ENCODE results near the gene PADI2.

The PADI2 gene

DNA sequence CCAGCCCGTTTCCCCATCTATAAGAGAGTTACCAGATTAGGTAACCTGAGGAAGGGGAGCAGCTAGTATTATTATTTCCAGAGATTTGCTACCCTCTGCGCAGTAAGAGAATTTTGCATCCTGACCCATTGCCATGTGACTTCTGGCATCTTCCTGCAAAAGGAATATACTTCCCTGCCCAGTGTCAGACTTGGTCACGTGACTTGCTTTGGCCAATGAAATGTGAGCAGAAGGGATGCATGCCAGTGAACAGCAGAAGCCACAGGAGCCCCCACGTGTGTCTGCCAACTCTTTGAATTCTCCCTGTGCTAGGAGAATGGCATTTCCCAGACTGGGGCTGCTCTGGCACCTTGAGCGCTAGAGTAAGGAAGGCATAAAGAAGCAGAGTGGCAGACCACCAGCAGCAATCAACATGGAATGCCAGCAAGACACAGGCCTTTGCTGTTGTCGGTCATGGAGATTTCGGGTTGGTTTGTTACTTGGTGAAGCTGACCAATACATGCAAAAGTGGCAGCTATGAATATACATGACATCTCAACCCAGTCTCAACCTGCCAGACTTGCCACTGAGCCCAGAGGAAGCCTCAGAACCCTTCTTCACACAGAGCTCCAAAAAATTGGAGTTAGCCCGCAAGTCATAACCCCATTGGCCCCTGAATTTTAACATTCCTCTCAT lies 39.0 kb downstream of the PADI2 start:
- no peaks in the 10 kb centered on the region for H3K27me3 ChIP-seq (replicated peaks in 2 of 5; ENCODE audit: control insufficient read depth in 4 of 5, insufficient read depth in 5 of 5, low read length in 4 of 5)
- no peak for DNase-seq
- H3K4me1 ChIP-seq (ENCODE audit: control extremely low read depth in 1 of 4, control insufficient read depth in 4 of 4, insufficient read depth in 4 of 4, low read length in 3 of 4): peaks cover 0 to 11% (median 4%) of the 10 kb centered on the region in 4 experiments
- no peaks in the 10 kb centered on the region for H3K9me3 ChIP-seq (ENCODE audit: control extremely low read depth in 1 of 5, control insufficient read depth in 4 of 5, insufficient read depth in 2 of 5, low read depth in 1 of 5, low read length in 4 of 5)
- no peaks in the 10 kb centered on the region for H3K36me3 ChIP-seq (ENCODE audit: control insufficient read depth in 4 of 4, insufficient read depth in 4 of 4, low read length in 3 of 4)
- POLR2A ChIA-PET: no interaction called here
- WGBS (ENCODE audit: insufficient coverage): 93% methylated on average over 7 of the region's 8 CpGs
- no peak overlapping the region for H3K4me3 ChIP-seq (ENCODE audit: control insufficient read depth in 1 of 7, extremely low read depth in 1 of 7, insufficient read depth in 4 of 7, low read depth in 2 of 7, low read length in 6 of 7)
- CTCF ChIA-PET: no interaction called here
- H3K27ac ChIP-seq (ENCODE audit: insufficient read depth in 1 of 2, low read depth in 1 of 2, low read length in 2 of 2, poor library complexity in 1 of 2, severe bottlenecking in 2 of 2): no peak overlapping the region

DNA sequence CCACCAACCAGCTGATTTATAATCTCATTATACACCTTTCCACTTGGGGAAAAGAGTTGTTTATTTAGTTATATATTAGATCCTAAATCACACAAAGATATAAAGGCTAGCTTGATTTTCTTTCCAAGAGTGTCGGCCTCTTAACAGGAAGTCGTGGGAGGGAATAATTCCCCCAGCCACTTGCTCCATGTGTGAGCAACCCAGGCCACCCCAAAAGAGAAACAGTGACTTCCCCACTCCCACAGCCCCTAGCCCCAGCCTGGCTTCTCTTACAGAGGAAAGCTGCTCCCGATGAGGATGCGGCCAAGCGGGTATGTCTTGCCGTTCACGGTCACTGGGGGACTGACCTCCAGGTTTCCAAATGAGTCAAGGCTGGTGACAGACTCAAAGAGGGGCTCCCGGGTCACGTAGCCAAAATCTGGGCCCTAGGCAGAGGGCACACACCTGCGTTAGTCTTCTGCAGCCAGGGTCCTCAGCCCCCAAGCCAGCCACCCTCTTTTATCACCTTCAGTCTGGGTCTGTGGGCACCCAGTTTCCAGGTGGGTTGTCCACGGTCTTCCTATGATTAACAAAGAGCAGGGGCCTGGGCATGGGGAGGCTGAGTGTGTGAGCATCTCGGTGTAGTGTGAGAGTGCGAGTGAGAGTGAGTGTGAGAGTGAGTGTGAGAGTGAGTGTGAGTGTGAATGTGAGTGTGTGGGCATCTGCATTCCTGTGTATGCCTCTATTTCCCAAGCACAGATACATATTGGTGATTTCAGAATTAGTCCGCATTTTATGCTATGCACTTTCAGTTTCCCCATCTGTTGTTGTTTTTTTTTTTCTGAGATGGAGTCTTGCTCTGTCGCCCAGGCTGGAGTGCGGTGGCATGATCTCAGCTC lies 40.0 kb downstream of the PADI2 start:
- no peak overlapping the region for H3K4me3 ChIP-seq (ENCODE audit: control insufficient read depth in 1 of 7, extremely low read depth in 1 of 7, insufficient read depth in 4 of 7, low read depth in 2 of 7, low read length in 6 of 7)
- ChIA-PET POLR2A (no interaction called here), CTCF (no interaction called here)
- H3K27ac ChIP-seq (ENCODE audit: insufficient read depth in 1 of 2, low read depth in 1 of 2, low read length in 2 of 2, poor library complexity in 1 of 2, severe bottlenecking in 2 of 2): no peak overlapping the region
- H3K36me3 ChIP-seq (ENCODE audit: control insufficient read depth in 4 of 4, insufficient read depth in 4 of 4, low read length in 3 of 4): no peaks in the 10 kb centered on the region
- H3K27me3 ChIP-seq (replicated peaks in 2 of 5; ENCODE audit: control insufficient read depth in 4 of 5, insufficient read depth in 5 of 5, low read length in 4 of 5): no peaks in the 10 kb centered on the region
- no peak for DNase-seq
- H3K4me1 ChIP-seq (ENCODE audit: control extremely low read depth in 1 of 4, control insufficient read depth in 4 of 4, insufficient read depth in 4 of 4, low read length in 3 of 4): peaks cover 0 to 2% (median 0%) of the 10 kb centered on the region in 4 experiments
- no peaks in the 10 kb centered on the region for H3K9me3 ChIP-seq (ENCODE audit: control extremely low read depth in 1 of 5, control insufficient read depth in 4 of 5, insufficient read depth in 2 of 5, low read depth in 1 of 5, low read length in 4 of 5)
- 90% methylated on average over 11 of the region's 16 CpGs for WGBS (ENCODE audit: insufficient coverage)

DNA sequence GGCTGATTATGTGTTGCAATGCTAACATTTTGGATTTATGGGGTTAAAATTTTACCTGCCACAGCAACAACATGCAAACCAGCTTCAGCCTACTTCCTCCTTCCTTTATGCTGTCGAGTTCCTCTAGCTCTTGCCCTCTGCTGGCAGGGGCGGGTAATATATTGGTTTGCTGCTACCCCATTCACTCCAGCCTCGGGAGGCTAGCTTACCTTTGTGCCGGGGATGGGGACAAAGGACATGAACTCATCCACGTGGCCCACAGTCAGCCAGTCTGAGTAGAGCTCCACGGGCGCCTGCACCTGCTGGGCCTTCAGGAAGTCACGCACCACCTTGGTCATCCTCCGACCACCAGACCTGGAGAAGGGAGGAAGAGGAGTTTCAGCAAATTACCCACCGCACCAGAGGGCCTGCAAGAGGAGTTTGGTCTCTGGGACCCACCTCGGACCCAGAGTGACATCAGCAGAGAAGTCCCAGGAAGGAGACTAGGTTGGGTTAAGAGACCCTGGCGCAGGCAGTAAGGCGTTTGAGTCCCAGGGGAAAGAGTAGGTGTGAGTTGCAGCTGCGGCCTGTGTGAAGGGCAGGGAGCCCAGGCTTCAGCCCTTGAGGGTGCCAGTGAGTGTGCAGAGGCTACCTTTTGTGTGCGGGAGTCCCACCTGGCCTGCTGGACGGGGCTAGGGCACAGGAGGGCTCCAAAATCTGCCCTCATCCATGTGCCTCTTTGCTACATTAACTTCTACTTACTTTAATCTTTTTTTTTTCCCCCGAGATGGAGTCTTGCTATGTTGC lies 43.6 kb downstream of the PADI2 start:
- peak in 2 of 3 donors; percentile 40 to 41 for DNase-seq
- Histone ChIP-seq H3K27ac (ENCODE audit: insufficient read depth in 1 of 2, low read depth in 1 of 2, low read length in 2 of 2, poor library complexity in 1 of 2, severe bottlenecking in 2 of 2) (no peak overlapping the region), H3K36me3 (ENCODE audit: control insufficient read depth in 4 of 4, insufficient read depth in 4 of 4, low read length in 3 of 4) (no peaks in the 10 kb centered on the region), H3K9me3 (ENCODE audit: control extremely low read depth in 1 of 5, control insufficient read depth in 4 of 5, insufficient read depth in 2 of 5, low read depth in 1 of 5, low read length in 4 of 5) (no peaks in the 10 kb centered on the region), H3K27me3 (replicated peaks in 2 of 5; ENCODE audit: control insufficient read depth in 4 of 5, insufficient read depth in 5 of 5, low read length in 4 of 5) (peaks cover 0 to 2% (median 0%) of the 10 kb centered on the region in 5 experiments), H3K4me1 (ENCODE audit: control extremely low read depth in 1 of 4, control insufficient read depth in 4 of 4, insufficient read depth in 4 of 4, low read length in 3 of 4) (no peaks in the 10 kb centered on the region), H3K4me3 (ENCODE audit: control insufficient read depth in 1 of 7, extremely low read depth in 1 of 7, insufficient read depth in 4 of 7, low read depth in 2 of 7, low read length in 6 of 7) (no peak overlapping the region)
- 74% methylated on average over 14 of the region's 17 CpGs for WGBS (ENCODE audit: insufficient coverage)
- POLR2A ChIA-PET: no interaction called here
- CTCF ChIA-PET: interaction anchor here (1.3 to 1.4 kb wide), 4 partner anchors 10 to 19 kb away, joined by 3 to 4 read pairs (median 4); no protein-coding TSS in a partner anchor

DNA sequence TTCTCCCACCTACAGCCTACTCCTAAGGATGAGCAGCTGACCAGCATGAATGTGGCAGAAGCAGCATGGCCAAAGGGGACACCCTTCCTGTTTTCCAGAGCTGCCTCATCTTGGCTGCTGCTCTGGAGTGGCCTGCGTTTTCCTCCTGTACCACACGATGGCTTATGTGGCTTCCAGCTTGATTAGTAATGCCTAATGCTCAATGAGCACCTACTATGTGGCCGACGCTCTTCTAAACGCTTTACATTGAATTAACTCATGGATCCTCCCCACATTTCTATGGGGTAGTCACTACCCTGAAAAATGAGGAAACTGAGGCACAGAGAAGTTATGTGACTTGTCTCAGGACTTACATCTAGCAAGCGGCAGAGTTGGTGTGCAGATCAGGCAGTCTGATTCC lies 47.5 kb downstream of the PADI2 start:
- no peak overlapping the region for H3K27ac ChIP-seq (ENCODE audit: insufficient read depth in 1 of 2, low read depth in 1 of 2, low read length in 2 of 2, poor library complexity in 1 of 2, severe bottlenecking in 2 of 2)
- CTCF ChIA-PET: interaction anchor here (1.3 kb wide), 1 partner anchor 11 kb away, joined by 3 read pairs; no protein-coding TSS in a partner anchor
- 94% methylated on average over 4 of the region's 6 CpGs for WGBS (ENCODE audit: insufficient coverage)
- no peaks in the 10 kb centered on the region for H3K36me3 ChIP-seq (ENCODE audit: control insufficient read depth in 4 of 4, insufficient read depth in 4 of 4, low read length in 3 of 4)
- DNase-seq: no peak
- H3K4me3 ChIP-seq (ENCODE audit: control insufficient read depth in 1 of 7, extremely low read depth in 1 of 7, insufficient read depth in 4 of 7, low read depth in 2 of 7, low read length in 6 of 7): no peak overlapping the region
- peaks cover 0 to 11% (median 2%) of the 10 kb centered on the region in 4 experiments for H3K4me1 ChIP-seq (ENCODE audit: control extremely low read depth in 1 of 4, control insufficient read depth in 4 of 4, insufficient read depth in 4 of 4, low read length in 3 of 4)
- peaks cover 0 to 2% (median 0%) of the 10 kb centered on the region in 5 experiments for H3K27me3 ChIP-seq (replicated peaks in 2 of 5; ENCODE audit: control insufficient read depth in 4 of 5, insufficient read depth in 5 of 5, low read length in 4 of 5)
- H3K9me3 ChIP-seq (ENCODE audit: control extremely low read depth in 1 of 5, control insufficient read depth in 4 of 5, insufficient read depth in 2 of 5, low read depth in 1 of 5, low read length in 4 of 5): no peaks in the 10 kb centered on the region
- POLR2A ChIA-PET: no interaction called here

DNA sequence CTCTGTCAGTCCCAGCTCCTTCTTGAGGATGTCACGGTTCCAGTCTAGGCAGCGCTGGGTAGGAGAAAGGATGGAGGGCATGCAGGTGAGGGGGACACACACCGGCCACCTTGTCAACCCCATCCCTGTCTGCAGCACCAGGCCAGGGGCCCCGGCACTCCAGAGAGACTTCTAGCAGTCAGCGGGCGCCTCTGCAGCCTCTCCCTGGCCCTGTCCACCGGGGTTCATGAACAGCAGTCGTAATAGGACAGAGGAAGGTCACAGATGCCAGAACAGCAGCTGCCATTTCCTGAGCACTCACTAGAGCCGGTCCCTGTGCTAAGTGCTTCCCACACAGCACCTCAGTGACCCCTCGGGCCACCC lies 49.1 kb downstream of the PADI2 start:
- WGBS (ENCODE audit: insufficient coverage): 82% methylated on average over 8 of the region's 10 CpGs
- no peak overlapping the region for H3K4me3 ChIP-seq (ENCODE audit: control insufficient read depth in 1 of 7, extremely low read depth in 1 of 7, insufficient read depth in 4 of 7, low read depth in 2 of 7, low read length in 6 of 7)
- CTCF ChIA-PET: interaction anchor here (0.8 to 1.5 kb wide), 2 partner anchors 13 to 166 kb away, joined by 3 read pairs; no protein-coding TSS in a partner anchor
- POLR2A ChIA-PET: no interaction called here
- no peak overlapping the region for H3K27ac ChIP-seq (ENCODE audit: insufficient read depth in 1 of 2, low read depth in 1 of 2, low read length in 2 of 2, poor library complexity in 1 of 2, severe bottlenecking in 2 of 2)
- H3K27me3 ChIP-seq (replicated peaks in 2 of 5; ENCODE audit: control insufficient read depth in 4 of 5, insufficient read depth in 5 of 5, low read length in 4 of 5): peaks cover 0 to 2% (median 0%) of the 10 kb centered on the region in 5 experiments
- no peaks in the 10 kb centered on the region for H3K36me3 ChIP-seq (ENCODE audit: control insufficient read depth in 4 of 4, insufficient read depth in 4 of 4, low read length in 3 of 4)
- H3K4me1 ChIP-seq (ENCODE audit: control extremely low read depth in 1 of 4, control insufficient read depth in 4 of 4, insufficient read depth in 4 of 4, low read length in 3 of 4): peaks cover 0 to 18% (median 2%) of the 10 kb centered on the region in 4 experiments
- no peak for DNase-seq
- peaks cover 0 to 6% (median 4%) of the 10 kb centered on the region in 5 experiments for H3K9me3 ChIP-seq (ENCODE audit: control extremely low read depth in 1 of 5, control insufficient read depth in 4 of 5, insufficient read depth in 2 of 5, low read depth in 1 of 5, low read length in 4 of 5)

DNA sequence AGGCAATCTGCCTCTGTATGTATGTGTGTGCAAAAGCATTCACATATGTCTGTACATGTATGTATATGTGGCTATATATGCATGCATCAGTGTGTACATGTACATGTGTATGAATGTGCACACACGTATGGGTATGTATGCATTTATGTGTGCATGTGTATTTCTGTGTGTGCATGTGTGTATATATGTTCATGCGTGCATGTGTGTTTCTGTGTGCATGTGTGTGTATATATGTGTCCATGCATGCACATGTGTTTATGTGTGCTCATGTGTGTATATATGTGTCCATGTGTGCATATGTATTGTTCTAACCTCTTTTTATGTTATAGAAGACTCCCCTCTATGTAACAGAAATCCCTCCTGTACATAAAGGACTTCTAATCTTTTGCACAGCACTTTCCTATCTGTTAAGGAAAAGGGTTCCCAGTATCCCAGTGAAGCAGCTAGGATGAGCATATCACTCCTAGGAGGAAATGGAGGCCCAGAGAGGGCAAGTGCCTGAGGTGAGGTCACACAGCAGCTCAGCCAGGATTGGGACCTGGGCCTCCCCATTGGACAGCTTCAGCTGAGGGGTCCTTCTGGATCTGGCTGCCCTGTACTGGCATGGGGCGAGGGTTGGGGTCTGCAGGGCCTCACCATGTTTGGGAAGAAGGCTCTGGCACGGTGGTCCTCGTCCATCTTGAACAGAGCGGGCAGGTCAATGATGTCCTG lies 49.6 kb downstream of the PADI2 start:
- Histone ChIP-seq H3K27ac (ENCODE audit: insufficient read depth in 1 of 2, low read depth in 1 of 2, low read length in 2 of 2, poor library complexity in 1 of 2, severe bottlenecking in 2 of 2) (no peak overlapping the region), H3K4me1 (ENCODE audit: control extremely low read depth in 1 of 4, control insufficient read depth in 4 of 4, insufficient read depth in 4 of 4, low read length in 3 of 4) (peaks cover 0 to 18% (median 2%) of the 10 kb centered on the region in 4 experiments), H3K36me3 (ENCODE audit: control insufficient read depth in 4 of 4, insufficient read depth in 4 of 4, low read length in 3 of 4) (no peaks in the 10 kb centered on the region), H3K27me3 (replicated peaks in 2 of 5; ENCODE audit: control insufficient read depth in 4 of 5, insufficient read depth in 5 of 5, low read length in 4 of 5) (peaks cover 0 to 2% (median 0%) of the 10 kb centered on the region in 5 experiments), H3K9me3 (ENCODE audit: control extremely low read depth in 1 of 5, control insufficient read depth in 4 of 5, insufficient read depth in 2 of 5, low read depth in 1 of 5, low read length in 4 of 5) (peaks cover 0 to 6% (median 5%) of the 10 kb centered on the region in 5 experiments), H3K4me3 (ENCODE audit: control insufficient read depth in 1 of 7, extremely low read depth in 1 of 7, insufficient read depth in 4 of 7, low read depth in 2 of 7, low read length in 6 of 7) (no peak overlapping the region)
- ChIA-PET CTCF (interaction anchor here (0.5 to 1.5 kb wide), 3 partner anchors 12 to 332 kb away, joined by 3 to 4 read pairs (median 3); no protein-coding TSS in a partner anchor), POLR2A (no interaction called here)
- 96% methylated on average over 6 of the region's 6 CpGs for WGBS (ENCODE audit: insufficient coverage)
- DNase-seq: no peak
